PC-9 (cell line): ENCODE data around the gene RNLS.

ENCODE experiments used
- CTCF ChIP-seq: fragments of 200-600 bp; sonication (generic); conservative IDR thresholded peaks from 2 replicates; pipeline ENCODE4 v1.6.1; 2017; ENCODE audit warnings: mixed run types, antibody characterized with exemption, mild to moderate bottlenecking, moderate library complexity
- EZH2 ChIP-seq: fragments of 200-600 bp; sonication (generic); IDR thresholded peaks from 2 replicates; pipeline ENCODE4 v1.8.0; 2017; ENCODE audit warnings: antibody characterized with exemption, low read depth

GRCh38 chr10:88254091-88254490 lies 329.0 kb downstream of the RNLS start:
- TF ChIP-seq CTCF (no peak), EZH2 (no peak)
